GM08714 (cell line): ENCODE data around the gene DEPDC5.

Experiments used
- H3K4me3 ChIP-seq: fragments of 200-500 bp; sonication (Bioruptor generic); 2 replicates; pipeline ENCODE4 v1.5.1; 2014; ENCODE audit warnings: mild to moderate bottlenecking, low read length, inconsistent platforms
- ZNF274 ChIP-seq: IDR thresholded peaks from 2 replicates; pipeline ENCODE4 v1.6.1; 2012; ENCODE audit warnings: mild to moderate bottlenecking, low read depth, low read length

Gene DEPDC5

GRCh38 chr22:31953261-31953660 lies 199.4 kb downstream of the DEPDC5 start:
- no peak overlapping the region for H3K4me3 ChIP-seq
- TF ChIP-seq ZNF274 = no peak

DNA sequence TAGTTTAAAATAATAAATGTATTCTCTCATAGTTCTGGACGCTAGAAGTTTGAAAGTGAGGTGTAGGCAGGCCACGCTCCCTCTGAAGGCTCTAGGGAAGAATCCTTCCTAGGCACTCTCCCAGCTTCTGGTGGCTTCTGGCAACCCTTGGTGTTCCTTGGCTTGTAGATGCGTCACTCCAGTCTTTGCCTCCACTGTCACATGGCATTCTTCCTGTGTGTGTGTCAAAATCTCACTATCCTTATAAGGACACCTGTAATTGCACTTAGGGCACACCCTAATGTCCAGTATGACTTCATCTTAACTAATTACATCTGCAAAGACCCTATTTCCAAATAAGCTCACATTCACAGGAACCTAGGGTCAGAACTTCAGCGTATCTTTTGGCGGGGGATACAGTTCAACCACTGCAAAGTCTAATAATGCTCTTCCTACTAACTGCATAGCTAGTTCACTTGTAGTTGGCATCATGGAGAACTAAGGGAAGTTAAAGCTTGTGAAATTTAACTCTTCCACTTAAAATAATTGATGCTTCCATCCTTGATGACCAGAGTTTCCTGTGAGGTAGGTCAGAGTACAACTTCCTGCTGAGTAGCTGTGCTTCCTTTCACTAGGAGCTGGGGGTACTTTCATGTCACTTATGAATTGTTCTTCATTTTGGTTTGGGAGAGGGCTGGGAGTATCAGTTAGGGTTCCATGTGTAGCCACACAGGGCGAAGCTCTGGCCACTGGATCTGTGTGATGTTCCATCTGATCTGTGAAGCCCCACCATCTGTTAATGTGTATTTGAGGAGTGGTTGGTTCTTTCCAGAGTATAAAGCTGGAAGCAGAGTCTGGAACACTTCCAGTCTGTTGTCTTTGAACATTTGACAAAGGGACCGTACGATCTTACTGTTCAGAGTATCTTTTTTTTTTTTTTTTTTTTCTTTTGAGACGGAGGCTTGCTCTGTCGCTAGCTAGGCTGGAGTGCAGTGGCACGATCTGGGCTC lies 201.0 kb downstream of the DEPDC5 start:
- H3K4me3 ChIP-seq = no peak overlapping the region
- no peak for TF ChIP-seq ZNF274

GRCh38 chr22:31956360-31956759 lies 202.5 kb downstream of the DEPDC5 start:
- H3K4me3 ChIP-seq = no peak overlapping the region
- TF ChIP-seq ZNF274 = no peak
